Left lung (tissue), 10 donors: Measurements from ENCODE around the gene ENTR1. TPM values are rescaled to one million over a fixed set of nuclear protein-coding genes. Genes with fewer than 3 reads are reported as not detected.

Source experiments
- ATAC-seq: fragments of 200-7000 bp; cut with Tn5 transposase; one replicate; pipeline ENCODE4 v1.9.1; 2020; ENCODE audit warnings: moderate library complexity
- DNase-seq, 4 donors: peaks; one replicate each; pipeline ENCODE4 v3.0.0-alpha.2; 2013 to 2020
- H3K27ac ChIP-seq, 2 donors: fragments of 200-600 bp; sonication (generic) in 1 of 2; one replicate each; pipeline versions ENCODE4 v1.5.0 to v1.8.0; 2020 to 2021
- H3K27me3 ChIP-seq, 2 donors: fragments of 200-600 bp; sonication (generic) in 1 of 2; one replicate each; pipeline versions ENCODE4 v1.5.0 to v1.8.0; 2020 to 2021
- H3K36me3 ChIP-seq, 2 donors: fragments of 200-600 bp; sonication (generic) in 1 of 2; one replicate each; pipeline versions ENCODE4 v1.5.0 to v1.8.0; 2020 to 2021
- H3K4me1 ChIP-seq, 2 donors: fragments of 200-600 bp; one replicate each; pipeline ENCODE4 v1.8.0; 2021
- H3K4me3 ChIP-seq, 2 donors: fragments of 200-600 bp; sonication (generic) in 1 of 2; one replicate each; pipeline versions ENCODE4 v1.5.0 to v1.8.0; 2020 to 2021; ENCODE audit warnings: mild to moderate bottlenecking in 1 of 2
- H3K9me3 ChIP-seq, 2 donors: fragments of 200-600 bp; sonication (generic) in 1 of 2; one replicate each; pipeline versions ENCODE4 v1.5.0 to v1.8.0; 2020 to 2021
- CTCF ChIP-seq, 2 donors: fragments of 200-600 bp; sonication (generic) in 1 of 2; IDR thresholded peaks; one replicate each; pipeline versions ENCODE4 v1.5.0 to v1.8.0; 2021; ENCODE audit warnings: antibody characterized with exemption in 2 of 2
- intact Hi-C, 2 donors: fragments of 100-400 bp; cut with DNase I; formaldehyde crosslinking; loops; one replicate each; pipeline versions ENCODE4 v1.11.2 to v1.14.2; 2022
- polyA plus RNA-seq, 6 donors: library from polyadenylated mRNA; unstranded; fragments of 120-200 nt; gene quantifications; one replicate each; pipeline ENCODE4 v1.2.1, GENCODE V29; 2013; ENCODE audit not compliant: insufficient read length in 6 of 6
- total RNA-seq, 2 donors: library from RNA; stranded (reverse); fragmentation: NEBNext Ultra II Directional; extraction: Animal tissue kit (Norgen Biotek cat#: 25700); gene quantifications; one replicate each; pipeline ENCODE4 v1.2.1, GENCODE V29; 2021
- donor health status: DM: no; HTN: yes; CAD: no.
- donor health status: DM: no; HTN: no; CAD: no.

Gene ENTR1
- total and polyA plus RNA-seq, 8 donors, result 37.8 to 64.5 (median 51.8) TPM

- H3K36me3 ChIP-seq, result peaks cover 0 to 95% of the 10 kb centered on the region in 2 donors
- ATAC-seq (no peak), DNase-seq (no peak)
- H3K27me3 ChIP-seq, result no peaks in the 10 kb centered on the region
- H3K27ac ChIP-seq, result no peak overlapping the region
- H3K9me3 ChIP-seq, result no peaks in the 10 kb centered on the region
- TF ChIP-seq CTCF (IDR thresholded peaks at IDR 0.05), result no peak
- intact Hi-C loops, result no loop called here
- no peak overlapping the region for H3K4me3 ChIP-seq
- peaks cover 0 to under 1% of the 10 kb centered on the region in 2 donors for H3K4me1 ChIP-seq
Observed at GRCh38 chr9:136392538-136393449, 17.6 kb downstream of the ENTR1 start.

GRCh38 chr9:136391737-136392537 is 18.5 kb downstream of the ENTR1 start:
- Histone ChIP-seq H3K4me3 (no peak overlapping the region), H3K27ac (no peak overlapping the region), H3K36me3 (peaks cover 0 to 98% of the 10 kb centered on the region in 2 donors), H3K4me1 (no peaks in the 10 kb centered on the region), H3K27me3 (no peaks in the 10 kb centered on the region), H3K9me3 (no peaks in the 10 kb centered on the region)
- intact Hi-C loops, result no loop called here
- TF ChIP-seq CTCF (IDR thresholded peaks at IDR 0.05), result no peak
- ATAC-seq (no peak), DNase-seq (no peak)

- no peak overlapping the region for H3K27ac ChIP-seq
- H3K36me3 ChIP-seq, result peaks cover 0 to 95% of the 10 kb centered on the region in 2 donors
- no peak for TF ChIP-seq CTCF (IDR thresholded peaks at IDR 0.05)
- DNase-seq (no peak), ATAC-seq (no peak)
- H3K4me1 ChIP-seq, result no peaks in the 10 kb centered on the region
- no peaks in the 10 kb centered on the region for H3K9me3 ChIP-seq
- no peak overlapping the region for H3K4me3 ChIP-seq
- no peaks in the 10 kb centered on the region for H3K27me3 ChIP-seq
- intact Hi-C loops, result no loop called here
Observed at GRCh38 chr9:136389396-136389795, 21.0 kb downstream of the ENTR1 start.

DNA sequence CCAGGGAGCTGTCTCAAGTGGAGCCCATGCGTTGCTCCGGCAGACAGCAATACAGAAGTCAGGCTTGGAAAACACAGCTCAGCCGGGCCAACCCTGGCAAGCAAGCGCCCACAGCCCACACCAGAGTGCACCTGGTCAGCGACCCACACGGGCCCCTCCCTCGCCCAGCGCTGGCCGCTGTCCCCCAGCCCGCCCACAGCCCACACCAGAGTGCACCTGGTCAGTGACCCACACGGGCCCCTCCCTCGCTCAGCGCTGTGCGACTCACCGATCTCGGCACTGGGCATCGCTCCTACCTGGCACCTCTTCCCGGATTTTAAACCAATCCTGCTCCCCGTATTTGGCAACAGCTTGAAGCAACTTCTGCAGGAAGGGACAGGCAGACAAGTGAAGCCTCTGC is 23.2 kb downstream of the ENTR1 start:
- intact Hi-C loops, result no loop called here
- Histone ChIP-seq H3K9me3 (no peaks in the 10 kb centered on the region), H3K36me3 (peaks cover 0 to 95% of the 10 kb centered on the region in 2 donors), H3K27ac (no peak overlapping the region), H3K4me3 (no peak overlapping the region), H3K4me1 (no peaks in the 10 kb centered on the region), H3K27me3 (no peaks in the 10 kb centered on the region)
- no peak for ATAC-seq
- DNase-seq, result no peak
- TF ChIP-seq CTCF (IDR thresholded peaks at IDR 0.05), result no peak

- intact Hi-C loops, result no loop called here
- Histone ChIP-seq H3K9me3 (no peaks in the 10 kb centered on the region), H3K4me1 (no peaks in the 10 kb centered on the region), H3K36me3 (peaks cover 0 to 95% of the 10 kb centered on the region in 2 donors), H3K27me3 (no peaks in the 10 kb centered on the region), H3K4me3 (no peak overlapping the region), H3K27ac (no peak overlapping the region)
- DNase-seq, result no peak
- no peak for TF ChIP-seq CTCF (IDR thresholded peaks at IDR 0.05)
- ATAC-seq, result no peak
Observed at GRCh38 chr9:136386018-136386417, 24.4 kb downstream of the ENTR1 start.
